B cell (primary cell): ENCODE data around the gene C1QBP.

Experiments used
- EZH2 ChIP-seq: IDR thresholded peaks from 2 replicates; pipeline ENCODE4 v1.6.1; 2012; ENCODE audit warnings: borderline replicate concordance, low read depth, mild to moderate bottlenecking, moderate library complexity, low read length; ENCODE audit not compliant: insufficient read depth, poor library complexity, severe bottlenecking
- TF ChIP-seq, protein P1 (sequence below): fragments of 200-600 bp; IDR thresholded peaks from one replicate; pipeline ENCODE4 v1.8.0; 2022; ENCODE audit warnings: antibody characterized with exemption, mild to moderate bottlenecking

DNA sequence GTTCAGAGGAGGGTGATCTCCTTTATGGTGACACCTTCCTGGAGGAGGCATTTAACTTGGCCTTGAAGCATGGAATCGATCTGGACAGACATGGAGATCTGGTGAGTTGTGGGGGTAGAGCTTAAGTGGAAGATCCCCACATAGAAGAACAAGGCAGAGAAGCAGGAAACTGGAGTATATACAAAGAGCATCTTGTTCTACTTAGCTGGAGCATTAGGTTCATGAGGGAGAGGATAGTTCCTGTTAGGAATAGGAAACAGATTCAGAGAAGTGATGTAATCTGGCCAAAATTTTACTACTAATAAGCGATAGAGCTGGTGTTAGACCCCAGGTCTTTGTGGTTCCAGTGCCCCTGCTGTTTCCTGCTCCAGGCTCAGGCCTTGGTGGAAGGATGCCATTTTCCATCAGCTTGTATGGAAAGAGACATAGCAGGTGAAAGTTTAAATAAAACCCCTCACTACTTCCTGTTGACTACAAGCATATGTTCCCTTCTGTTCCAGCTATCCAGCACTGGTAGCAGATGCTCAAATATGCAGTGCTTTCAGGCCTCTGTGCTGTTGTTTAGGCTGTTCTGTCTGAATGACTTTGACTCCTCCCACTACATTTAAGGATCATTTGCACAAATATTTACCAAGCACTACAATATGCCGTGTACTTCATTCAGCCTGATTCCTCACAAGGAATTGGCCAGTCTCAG is 9.6 kb downstream of the C1QBP start:
- TF ChIP-seq, protein P1, sequence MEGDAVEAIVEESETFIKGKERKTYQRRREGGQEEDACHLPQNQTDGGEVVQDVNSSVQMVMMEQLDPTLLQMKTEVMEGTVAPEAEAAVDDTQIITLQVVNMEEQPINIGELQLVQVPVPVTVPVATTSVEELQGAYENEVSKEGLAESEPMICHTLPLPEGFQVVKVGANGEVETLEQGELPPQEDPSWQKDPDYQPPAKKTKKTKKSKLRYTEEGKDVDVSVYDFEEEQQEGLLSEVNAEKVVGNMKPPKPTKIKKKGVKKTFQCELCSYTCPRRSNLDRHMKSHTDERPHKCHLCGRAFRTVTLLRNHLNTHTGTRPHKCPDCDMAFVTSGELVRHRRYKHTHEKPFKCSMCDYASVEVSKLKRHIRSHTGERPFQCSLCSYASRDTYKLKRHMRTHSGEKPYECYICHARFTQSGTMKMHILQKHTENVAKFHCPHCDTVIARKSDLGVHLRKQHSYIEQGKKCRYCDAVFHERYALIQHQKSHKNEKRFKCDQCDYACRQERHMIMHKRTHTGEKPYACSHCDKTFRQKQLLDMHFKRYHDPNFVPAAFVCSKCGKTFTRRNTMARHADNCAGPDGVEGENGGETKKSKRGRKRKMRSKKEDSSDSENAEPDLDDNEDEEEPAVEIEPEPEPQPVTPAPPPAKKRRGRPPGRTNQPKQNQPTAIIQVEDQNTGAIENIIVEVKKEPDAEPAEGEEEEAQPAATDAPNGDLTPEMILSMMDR = no peak
- no peak for TF ChIP-seq EZH2
